Mesenchymal stem cell (in vitro differentiated cells and primary cell): ENCODE data around the gene ASH1L.
"Not testable (repeated sequence)": the region's sequence is repeated elsewhere in the genome, so short reads cannot be mapped to it uniquely, and the experiment has no call there.

Source experiments
- DNase-seq: peaks from one replicate; pipeline ENCODE4 v3.0.0-alpha.2; 2013
- H2AFZ ChIP-seq: one replicate; pipeline ENCODE4 v1.6.1; 2013; ENCODE audit warnings: low read depth, mild to moderate bottlenecking, control low read depth, inconsistent platforms, low read length, moderate library complexity
- H2AK5ac ChIP-seq: 2 replicates; pipeline ENCODE4 v1.6.1; 2013; ENCODE audit warnings: low read length, moderate library complexity, mild to moderate bottlenecking, inconsistent platforms; ENCODE audit not compliant: severe bottlenecking
- H2BK120ac ChIP-seq: one replicate; pipeline ENCODE4 v1.6.1; 2013; ENCODE audit warnings: low read depth, mild to moderate bottlenecking, inconsistent platforms, low read length, moderate library complexity
- H2BK12ac ChIP-seq, 2 experiments: one replicate each; pipeline ENCODE4 v1.6.1; 2013; ENCODE audit warnings: inconsistent platforms in 2 of 2, low read length in 2 of 2, mild to moderate bottlenecking in 2 of 2, moderate library complexity in 2 of 2, control low read depth in 1 of 2
- H2BK15ac ChIP-seq: one replicate; pipeline ENCODE4 v1.6.1; 2013; ENCODE audit warnings: mild to moderate bottlenecking, low read depth, inconsistent platforms; ENCODE audit not compliant: poor library complexity, severe bottlenecking
- H2BK5ac ChIP-seq: 2 replicates; pipeline ENCODE4 v1.6.1; 2013; ENCODE audit warnings: low read depth, mild to moderate bottlenecking, low read length, control low read depth, inconsistent platforms; ENCODE audit not compliant: poor library complexity, severe bottlenecking
- H3K14ac ChIP-seq, 2 experiments: one replicate each; pipeline ENCODE4 v1.6.1; 2013; ENCODE audit warnings: inconsistent platforms in 2 of 2, low read length in 2 of 2, control low read depth in 1 of 2, mild to moderate bottlenecking in 1 of 2, moderate library complexity in 1 of 2
- H3K18ac ChIP-seq, 2 experiments: one replicate each; pipeline ENCODE4 v1.6.1; 2013; ENCODE audit warnings: inconsistent platforms in 2 of 2, low read length in 2 of 2, control low read depth in 1 of 2, low read depth in 1 of 2, mild to moderate bottlenecking in 1 of 2
- H3K23ac ChIP-seq, 2 experiments: one replicate each; pipeline ENCODE4 v1.6.1; 2013; ENCODE audit warnings: inconsistent platforms in 2 of 2, low read length in 2 of 2, mild to moderate bottlenecking in 2 of 2, moderate library complexity in 2 of 2, control low read depth in 1 of 2
- H3K27ac ChIP-seq: 2 replicates; pipeline ENCODE4 v1.5.1; 2013; ENCODE audit warnings: mild to moderate bottlenecking, moderate library complexity, low read length, control low read depth, inconsistent platforms; ENCODE audit not compliant: poor library complexity, severe bottlenecking
- H3K27me3 ChIP-seq, 2 experiments: 2 replicates each; pipeline versions ENCODE4 v1.6.1 to v1.7.0; 2013; ENCODE audit warnings: low read length in 2 of 2, mild to moderate bottlenecking in 2 of 2, moderate library complexity in 2 of 2, control low read depth in 1 of 2, inconsistent platforms in 1 of 2; ENCODE audit not compliant: control insufficient read depth in 1 of 2, insufficient read depth in 1 of 2
- H3K36me3 ChIP-seq, 2 experiments: 2 replicates each; pipeline versions ENCODE4 v1.6.1 to v1.7.0; 2013; ENCODE audit warnings: low read length in 2 of 2, control low read depth in 1 of 2, inconsistent platforms in 1 of 2, low read depth in 1 of 2, mild to moderate bottlenecking in 1 of 2; ENCODE audit not compliant: insufficient read depth in 2 of 2, control insufficient read depth in 1 of 2
- H3K4ac ChIP-seq, 2 experiments: one replicate each; pipeline ENCODE4 v1.6.1; 2013; ENCODE audit warnings: inconsistent platforms in 2 of 2, low read length in 2 of 2, mild to moderate bottlenecking in 2 of 2, moderate library complexity in 2 of 2, control low read depth in 1 of 2, low read depth in 1 of 2
- H3K4me1 ChIP-seq: 2 replicates; pipeline ENCODE4 v1.6.1; 2013; ENCODE audit warnings: low read depth, low read length, control low read depth; ENCODE audit not compliant: control insufficient read depth, insufficient read depth
- H3K4me2 ChIP-seq: 2 replicates; pipeline ENCODE4 v1.6.1; 2013; ENCODE audit warnings: low read length, mild to moderate bottlenecking, inconsistent platforms; ENCODE audit not compliant: poor library complexity, severe bottlenecking
- H3K4me3 ChIP-seq, 2 experiments: 2 replicates each; pipeline versions ENCODE4 v1.5.1 to v1.7.0; 2013; ENCODE audit warnings: low read length in 2 of 2, mild to moderate bottlenecking in 2 of 2, control low read depth in 1 of 2, low read depth in 1 of 2; ENCODE audit not compliant: insufficient read depth in 1 of 2
- H3K79me1 ChIP-seq: replicated peaks from 2 replicates; pipeline ENCODE4 v1.6.1; 2013; ENCODE audit warnings: mild to moderate bottlenecking, control low read depth, low read length, inconsistent platforms; ENCODE audit not compliant: poor library complexity, severe bottlenecking
- H3K9ac ChIP-seq: 2 replicates; pipeline ENCODE4 v1.7.0; 2013; ENCODE audit warnings: mild to moderate bottlenecking, low read length, moderate library complexity
- H3K9me3 ChIP-seq: 2 replicates; pipeline ENCODE4 v1.7.0; 2013; ENCODE audit warnings: mild to moderate bottlenecking, low read length; ENCODE audit not compliant: control insufficient read depth
- H4K8ac ChIP-seq: one replicate; pipeline ENCODE4 v1.6.1; 2013; ENCODE audit warnings: inconsistent platforms, mild to moderate bottlenecking, low read length, moderate library complexity
- H4K91ac ChIP-seq: one replicate; pipeline ENCODE4 v1.6.1; 2013; ENCODE audit warnings: mild to moderate bottlenecking, low read length, inconsistent platforms
- WGBS: methylation state at CpG from one replicate; pipeline ENCODE4 v1.1.7; 2013; ENCODE audit warnings: mixed read lengths; 5-methylcytosine and 5-hydroxymethylcytosine counted together

The ASH1L gene

DNA sequence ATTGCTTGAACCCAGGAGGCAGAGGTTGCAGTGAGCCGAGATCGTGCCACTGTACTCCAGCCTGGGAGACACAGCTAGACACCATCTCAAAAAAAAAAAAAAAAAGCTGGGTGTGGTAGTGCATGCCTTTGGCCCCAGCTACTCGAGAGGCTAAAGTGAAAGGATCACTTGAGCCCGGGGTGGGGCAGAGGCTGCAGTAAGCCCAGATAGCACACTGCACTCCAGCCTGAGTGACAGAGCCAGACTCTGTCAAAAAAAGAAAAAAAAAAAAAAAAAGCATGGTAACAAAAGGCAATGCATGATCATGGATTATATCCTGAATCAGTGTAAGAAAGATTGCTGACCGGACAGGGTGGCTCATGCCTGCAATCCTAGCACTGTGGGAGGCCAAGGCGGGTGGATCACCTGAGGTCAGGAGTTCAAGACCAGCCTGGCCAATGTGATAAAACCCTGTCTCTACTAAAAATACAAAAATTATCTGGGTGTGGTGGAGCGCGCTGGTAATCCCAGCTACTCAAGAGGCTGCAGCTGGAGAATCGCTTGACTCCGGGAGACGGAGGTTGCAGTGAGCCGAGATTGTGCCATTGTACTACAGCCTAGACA is 165.6 kb downstream of the ASH1L start:
- 99% methylated on average over 10 of the region's 12 CpGs for WGBS
- no peak overlapping the region for H3K23ac ChIP-seq

DNA sequence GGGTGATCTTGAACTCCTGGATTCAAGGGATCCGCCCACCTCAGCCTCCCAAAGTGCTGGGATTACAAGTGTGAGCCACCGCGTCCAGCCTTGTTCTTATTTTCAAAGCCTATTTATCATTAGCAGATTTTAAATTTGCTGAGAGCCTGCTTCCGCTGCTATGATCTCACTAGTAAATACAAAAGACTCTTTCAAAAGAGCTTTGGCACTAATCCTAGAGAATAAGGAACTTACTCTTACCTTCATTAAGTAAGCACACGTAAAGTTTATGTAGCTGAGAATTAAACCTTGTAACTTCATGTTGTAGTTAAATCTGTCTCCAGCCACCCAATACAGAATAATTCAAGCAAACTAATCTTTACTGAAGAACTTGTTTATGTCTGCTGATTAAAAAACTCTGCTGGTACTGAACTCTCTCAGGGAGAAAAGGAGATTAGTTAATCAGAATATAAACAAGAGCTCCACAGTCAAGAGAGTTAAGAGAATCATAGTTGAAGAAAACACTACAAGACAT is 169.6 kb downstream of the ASH1L start:
- H3K27me3 ChIP-seq, result no peaks in the 10 kb centered on the region
- H2AFZ ChIP-seq, result no peak overlapping the region
- no peak overlapping the region for H2AK5ac ChIP-seq
- no peak overlapping the region for H2BK5ac ChIP-seq
- no peaks in the 10 kb centered on the region for H3K4me1 ChIP-seq
- DNase-seq, result peak; percentile 69
- no peak overlapping the region for H3K9ac ChIP-seq
- H3K4me2 ChIP-seq, result no peak overlapping the region
- no peak overlapping the region for H3K27ac ChIP-seq
- H2BK15ac ChIP-seq, result no peak overlapping the region
- no peak overlapping the region for H3K14ac ChIP-seq
- H3K4ac ChIP-seq, result no peak overlapping the region
- H2BK12ac ChIP-seq, result no peak overlapping the region
- H3K4me3 ChIP-seq, result no peak overlapping the region
- H4K8ac ChIP-seq, result no peak overlapping the region
- H3K36me3 ChIP-seq, result peaks cover 23 to 53% of the 10 kb centered on the region in 2 experiments
- no peak overlapping the region for H3K23ac ChIP-seq
- H2BK120ac ChIP-seq, result no peak overlapping the region
- 98% methylated on average over 4 of the region's 5 CpGs for WGBS
- peaks cover 5% of the 10 kb centered on the region for H3K79me1 ChIP-seq
- H4K91ac ChIP-seq, result no peak overlapping the region
- no peak overlapping the region for H3K18ac ChIP-seq
- no peaks in the 10 kb centered on the region for H3K9me3 ChIP-seq

More for the DNA sequence above, 165.6 kb downstream of the ASH1L start:
- Histone ChIP-seq H3K4me1 (no peaks in the 10 kb centered on the region), H3K4me3 (no peak overlapping the region), H3K9ac (no peak overlapping the region), H3K9me3 (no peaks in the 10 kb centered on the region), H4K8ac (no peak overlapping the region), H3K79me1 (peaks cover 16% of the 10 kb centered on the region), H3K18ac (no peak overlapping the region), H3K27ac (no peak overlapping the region), H2BK15ac (no peak overlapping the region), H3K36me3 (peaks cover 9 to 42% of the 10 kb centered on the region in 2 experiments), H3K4ac (no peak overlapping the region), H3K4me2 (no peak overlapping the region), H3K27me3 (no peaks in the 10 kb centered on the region), H2BK120ac (no peak overlapping the region), H4K91ac (no peak overlapping the region), H3K14ac (no peak overlapping the region), H2AK5ac (no peak overlapping the region), H2BK12ac (no peak overlapping the region), H2AFZ (no peak overlapping the region), H2BK5ac (no peak overlapping the region)
- no peak for DNase-seq

DNA sequence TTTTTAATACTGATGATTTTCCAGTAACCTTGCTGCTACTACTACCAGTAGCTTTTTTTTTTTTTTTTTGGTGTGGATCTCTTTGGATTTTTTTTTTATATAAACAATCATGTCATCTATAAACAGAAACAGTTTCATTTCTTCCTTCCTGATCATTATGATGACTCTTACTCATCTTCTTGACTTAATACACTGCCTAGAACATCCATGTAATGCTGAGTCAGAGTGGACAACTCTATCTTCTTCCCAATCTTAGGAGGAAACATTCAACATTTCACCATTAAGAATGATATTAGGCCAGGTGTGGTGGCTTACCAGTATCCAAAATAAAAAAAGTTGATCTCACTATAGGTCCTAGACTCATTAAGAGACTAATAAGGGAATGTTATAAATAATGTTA is 172.8 kb downstream of the ASH1L start:
- Histone ChIP-seq H4K91ac (no peak overlapping the region), H3K4me1 (no peaks in the 10 kb centered on the region), H2BK12ac (no peak overlapping the region), H3K9me3 (no peaks in the 10 kb centered on the region), H2BK120ac (no peak overlapping the region), H2BK5ac (no peak overlapping the region), H3K18ac (no peak overlapping the region), H3K27me3 (no peaks in the 10 kb centered on the region), H3K79me1 (peaks cover 6% of the 10 kb centered on the region), H3K14ac (no peak overlapping the region), H3K9ac (peak overlapping the region; percentile 43), H3K4me2 (no peak overlapping the region), H3K23ac (no peak overlapping the region), H3K4me3 (no peak overlapping the region), H4K8ac (no peak overlapping the region), H2AK5ac (no peak overlapping the region), H3K4ac (no peak overlapping the region), H3K27ac (no peak overlapping the region), H2AFZ (no peak overlapping the region), H3K36me3 (peaks cover 27 to 60% of the 10 kb centered on the region in 2 experiments), H2BK15ac (no peak overlapping the region)
- DNase-seq, result peak; percentile 35

DNA sequence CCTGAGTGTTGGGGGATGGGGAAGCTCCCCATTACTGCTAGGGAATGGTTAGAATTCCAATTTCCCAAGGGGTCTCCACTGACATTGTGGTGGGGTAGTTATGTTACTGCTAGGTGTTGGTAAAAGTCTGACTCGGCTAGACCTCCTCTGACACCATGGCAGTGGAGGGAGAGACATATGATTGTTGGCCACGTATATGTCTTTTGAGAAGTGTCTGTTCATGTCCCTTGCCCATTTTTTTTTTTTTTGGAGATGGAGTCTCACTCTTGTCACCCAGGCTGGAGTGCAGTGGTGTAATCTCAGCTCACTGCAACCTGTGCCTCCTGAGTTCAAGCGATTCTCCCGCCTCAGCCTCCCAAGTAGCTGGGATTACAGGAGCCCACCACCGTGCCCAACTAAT is 176.8 kb downstream of the ASH1L start:
- H3K9me3 ChIP-seq, H3K9ac ChIP-seq, DNase-seq, H2AK5ac ChIP-seq, H2BK15ac ChIP-seq, H3K4ac ChIP-seq, H3K27me3 ChIP-seq, H3K18ac ChIP-seq, H4K91ac ChIP-seq, H3K4me2 ChIP-seq, H2AFZ ChIP-seq, H2BK5ac ChIP-seq, H2BK120ac ChIP-seq, H3K4me1 ChIP-seq, H2BK12ac ChIP-seq, H3K23ac ChIP-seq, H3K79me1 ChIP-seq, H3K14ac ChIP-seq, H3K27ac ChIP-seq, H4K8ac ChIP-seq, H3K4me3 ChIP-seq: not testable (repeated sequence)
- WGBS, result over 99% methylated on average over 4 of the region's 5 CpGs
- H3K36me3 ChIP-seq, result peaks cover 26 to 35% of the 10 kb centered on the region in 2 experiments
